HG03135 (cell line): Measurements from ENCODE around the gene B3GLCT.
"Not testable (repeated sequence)": the region's sequence is repeated elsewhere in the genome, so short reads cannot be mapped to it uniquely, and the experiment has no call there.

Experiments used
- ATAC-seq: cut with Tn5 transposase; IDR thresholded peaks from one replicate; pipeline ENCODE4 v1.9.1; 2021; ENCODE audit warnings: mild to moderate bottlenecking, moderate library complexity; ENCODE audit not compliant: unreplicated experiment

B3GLCT gene

DNA sequence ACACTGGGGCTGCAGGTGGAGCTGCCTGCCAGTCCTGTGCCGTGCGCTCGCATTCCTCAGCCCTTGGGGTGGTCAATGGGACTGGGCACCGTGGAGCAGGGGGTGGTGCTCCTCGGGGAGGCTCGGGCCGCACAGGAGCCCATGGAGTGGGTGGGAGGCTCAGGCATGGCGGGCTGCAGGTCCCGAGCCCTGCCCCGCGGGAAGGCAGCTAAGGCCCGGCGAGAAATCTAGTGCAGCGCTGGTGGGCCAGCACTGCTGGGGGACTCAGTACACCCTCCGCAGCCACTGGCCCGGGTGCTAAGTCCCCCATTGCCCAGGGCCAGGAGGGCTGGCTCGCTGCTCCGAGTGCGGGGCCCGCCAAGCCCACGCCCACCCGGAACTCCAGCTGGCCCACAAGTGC is 139.8 kb downstream of the B3GLCT start:
- ATAC-seq = not testable (repeated sequence)

DNA sequence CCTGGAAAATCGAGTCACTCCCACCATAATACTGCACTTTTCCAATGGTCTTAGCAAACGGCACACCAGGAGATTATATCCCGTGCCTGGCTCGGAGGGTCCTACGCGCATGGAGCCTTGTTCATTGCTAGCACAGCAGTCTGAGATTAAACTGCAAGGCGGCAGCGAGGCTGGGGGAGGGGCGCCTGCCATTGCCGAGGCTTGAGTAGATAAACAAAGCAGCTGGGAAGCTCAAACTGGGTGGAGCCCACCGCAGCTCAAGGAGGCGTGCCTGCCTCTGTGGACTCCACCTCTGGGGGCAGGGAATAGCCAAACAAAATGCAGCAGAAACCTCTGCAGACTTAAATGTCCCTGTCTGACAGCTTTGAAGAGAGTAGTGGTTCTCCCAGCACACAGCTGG is 141.1 kb downstream of the B3GLCT start:
- not testable (repeated sequence) for ATAC-seq

- ATAC-seq = no peak
These were observed 147.1 kb downstream of the B3GLCT start for GRCh38 chr13:31346891-31347290.

GRCh38 chr13:31349156-31349555 is 149.4 kb downstream of the B3GLCT start:
- ATAC-seq = no peak

DNA sequence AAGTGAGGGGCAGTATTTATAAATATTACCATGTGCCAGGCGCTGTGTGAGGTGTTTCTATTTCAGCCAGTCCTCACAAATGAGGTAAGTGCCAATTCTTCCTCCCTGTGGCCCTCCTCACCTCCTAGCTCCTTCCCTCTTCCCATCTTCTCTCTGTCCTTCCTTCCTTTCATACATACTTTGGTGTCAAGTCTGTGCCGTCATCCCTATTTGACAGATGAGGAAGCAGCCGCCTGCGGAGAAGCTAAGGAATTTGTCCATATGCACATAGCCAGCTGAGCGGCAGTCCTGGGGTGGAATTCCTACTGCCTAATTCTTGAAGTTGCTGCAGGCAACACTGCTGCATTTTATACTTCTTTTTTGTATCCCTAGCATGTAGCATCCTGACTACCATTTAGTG is 150.8 kb downstream of the B3GLCT start:
- no peak for ATAC-seq

GRCh38 chr13:31351376-31351775 is 151.6 kb downstream of the B3GLCT start:
- ATAC-seq = no peak

- no peak for ATAC-seq
These were observed 152.7 kb downstream of the B3GLCT start for GRCh38 chr13:31352467-31352866.

DNA sequence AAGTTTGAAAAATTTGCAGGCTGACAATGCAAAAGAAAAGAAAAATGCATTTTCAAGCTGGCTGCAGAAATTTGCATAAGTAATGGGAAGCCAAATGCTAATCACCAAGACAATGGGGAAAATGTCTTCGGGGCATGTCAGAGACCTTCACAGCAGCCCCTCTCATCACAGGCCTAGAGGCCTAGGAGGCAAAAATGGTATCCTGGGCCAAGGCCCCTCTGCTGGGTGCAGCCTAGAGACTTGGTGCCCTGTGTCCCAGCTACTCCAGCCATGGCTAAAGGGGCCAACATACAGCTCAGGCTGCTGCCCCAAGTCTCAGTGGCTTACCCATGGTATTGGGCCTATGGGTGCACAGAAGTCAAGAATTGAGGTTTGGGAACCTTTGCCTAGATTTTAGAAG is 155.2 kb downstream of the B3GLCT start:
- no peak for ATAC-seq

GRCh38 chr13:31356991-31357390 is 157.2 kb downstream of the B3GLCT start:
- ATAC-seq = no peak

DNA sequence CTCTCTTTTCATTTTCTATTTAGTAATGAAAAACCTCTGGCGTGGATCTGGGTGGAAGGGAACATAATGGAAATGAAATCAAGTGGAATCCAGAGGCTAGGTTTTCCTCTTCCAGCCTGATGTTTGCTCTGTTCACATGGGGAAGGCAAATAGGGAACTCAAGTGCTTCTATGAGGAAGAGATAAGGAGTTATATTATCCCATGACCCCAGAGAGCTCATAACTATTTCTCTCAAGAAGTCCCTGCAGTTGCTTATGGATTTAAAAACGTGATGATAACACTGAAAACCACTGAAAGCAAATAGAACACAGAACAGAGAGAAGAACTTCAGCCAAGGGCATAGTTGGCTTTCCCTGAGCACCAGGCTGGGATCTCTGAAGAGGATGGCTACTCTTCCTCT is 157.8 kb downstream of the B3GLCT start:
- ATAC-seq = no peak

- no peak for ATAC-seq
These were observed 161.9 kb downstream of the B3GLCT start for GRCh38 chr13:31361673-31362072.

DNA sequence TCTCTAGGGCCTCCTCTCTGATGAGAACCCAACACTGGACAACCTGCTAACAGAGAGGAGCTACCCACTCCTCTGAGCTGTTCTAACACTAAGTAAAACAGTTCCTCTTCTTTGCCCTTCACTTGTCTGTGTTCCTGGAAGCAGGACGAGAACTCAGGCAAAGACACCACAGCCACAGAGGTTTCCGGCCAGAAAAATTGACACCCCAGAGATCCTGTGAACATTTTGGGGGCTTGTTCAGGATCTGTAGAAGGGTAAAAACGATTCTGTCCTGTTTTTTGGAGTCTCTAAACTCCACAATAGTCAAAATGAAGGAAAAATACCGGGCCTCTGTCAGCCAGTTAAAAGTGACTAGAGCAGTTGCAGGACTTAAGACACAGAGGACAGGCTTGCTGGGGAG is 165.9 kb downstream of the B3GLCT start:
- no peak for ATAC-seq

- ATAC-seq = no peak
These were observed 167.6 kb downstream of the B3GLCT start for GRCh38 chr13:31367410-31367809.

GRCh38 chr13:31369213-31369612 is 169.4 kb downstream of the B3GLCT start:
- no peak for ATAC-seq

- ATAC-seq = no peak
These were observed 172.7 kb downstream of the B3GLCT start for GRCh38 chr13:31372454-31372853.

GRCh38 chr13:31374682-31375081 is 174.9 kb downstream of the B3GLCT start:
- ATAC-seq = no peak

- ATAC-seq = no peak
These were observed 178.2 kb downstream of the B3GLCT start for GRCh38 chr13:31377946-31378345.

DNA sequence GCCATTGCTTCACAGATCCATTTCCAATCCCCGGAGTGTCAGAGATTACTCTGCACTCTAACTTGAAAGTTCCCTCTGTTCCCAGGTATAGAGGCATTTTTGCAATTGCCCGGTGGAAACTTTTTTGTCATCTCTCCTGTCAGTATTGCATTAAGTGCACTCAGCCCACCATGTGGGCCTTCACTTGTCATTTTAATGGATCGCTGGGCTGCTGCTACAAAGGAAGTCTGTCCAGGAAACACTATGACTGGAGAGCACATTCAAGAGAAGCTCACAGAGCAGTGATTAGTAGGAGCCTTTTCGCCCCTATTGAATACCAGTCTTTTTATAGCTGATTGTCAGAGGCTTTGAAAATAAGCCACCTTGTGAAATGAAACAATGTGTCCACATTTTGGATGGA is 180.9 kb downstream of the B3GLCT start:
- ATAC-seq = no peak
